Right lobe of liver (tissue), 6 donors: ENCODE data around the gene SAXO1. TPM values are rescaled to one million over a fixed set of nuclear protein-coding genes. Genes with fewer than 3 reads are reported as not detected.

Source experiments
- ATAC-seq, 4 donors: fragments of 200-7000 bp; cut with Tn5 transposase; one replicate each; pipeline ENCODE4 v1.9.1; 2020; ENCODE audit warnings: mild to moderate bottlenecking in 4 of 4, moderate library complexity in 4 of 4
- DNase-seq, 3 donors: peaks; one replicate each; pipeline ENCODE4 v3.0.0-alpha.2; 2020
- H3K27ac ChIP-seq, 3 donors: fragments of 200-600 bp; one replicate each; pipeline ENCODE4 v1.8.0; 2022
- H3K27me3 ChIP-seq, 2 donors: fragments of 200-600 bp; one replicate each; pipeline ENCODE4 v1.8.0; 2022
- H3K36me3 ChIP-seq, 4 donors: fragments of 200-600 bp; sonication (generic) in 1 of 4; one replicate each; pipeline versions ENCODE4 v1.5.1 to v1.8.0; 2017 to 2022; ENCODE audit warnings: control low read depth in 1 of 4
- H3K4me1 ChIP-seq, 4 donors: fragments of 200-600 bp; sonication (generic) in 1 of 4; one replicate each; pipeline versions ENCODE4 v1.5.1 to v1.8.0; 2017 to 2022; ENCODE audit warnings: control low read depth in 1 of 4
- H3K4me3 ChIP-seq, 3 donors: fragments of 200-600 bp; one replicate each; pipeline ENCODE4 v1.8.0; 2022
- H3K9me3 ChIP-seq, 4 donors: fragments of 200-600 bp; sonication (generic) in 1 of 4; one replicate each; pipeline versions ENCODE4 v1.5.1 to v1.8.0; 2017 to 2022; ENCODE audit warnings: control low read depth in 1 of 4
- POLR2A ChIP-seq: fragments of 450-650 bp; IDR thresholded peaks from one replicate; pipeline ENCODE4 v1.6.1; 2017; ENCODE audit warnings: antibody characterized with exemption, mild to moderate bottlenecking
- WGBS: methylation state at CpG from one replicate; pipeline ENCODE4 v1.1.6; 2018; ENCODE audit warnings: low coverage, low lambda C conversion rate; ENCODE audit not compliant: insufficient coverage; ENCODE audit errors: missing lambda C conversion rate; 5-methylcytosine and 5-hydroxymethylcytosine counted together
- intact Hi-C, 2 donors: fragments of 100-400 bp; cut with DNase I; formaldehyde crosslinking; loops; one replicate each; pipeline versions ENCODE4 v1.11.2 to v1.14.1; 2022
- total RNA-seq, 6 experiments: library from RNA; depleted of rRNA in 2 of 6; stranded (reverse); fragments of >200 nt in 2 of 6; fragmentation: NEBNext Ultra II Directional in 3 of 6; extraction: Animal tissue kit (Norgen Biotek cat#: 25700) in 3 of 6; gene quantifications; one replicate each; pipeline versions ENCODE4 v1.1.0 to v1.2.4, GENCODE V29; 2016 to 2023
- TF ChIP-seq, protein P1 (sequence below), 4 donors: fragments of 200-600 bp in 3 of 4; fragments of 450-650 bp in 1 of 4; IDR thresholded peaks; one replicate each; pipeline versions ENCODE4 v1.5.1 to v1.8.0; 2016 to 2022; ENCODE audit warnings: antibody characterized with exemption in 4 of 4, mild to moderate bottlenecking in 2 of 4
- donor health status: DM: no; HTN: yes; CAD: no.
- donor health status: DM: no; HTN: no; CAD: no.
- donor health status: DM: no; HTN: no; CAD: no.
- donor health status: DM: no; HTN: yes; CAD: no.
- donor health status: DM: no; HTN: yes; CAD: no.

The SAXO1 gene
- total RNA-seq, 6 experiments from 2014 or later, result 0.15 TPM; not detected in 5

DNA sequence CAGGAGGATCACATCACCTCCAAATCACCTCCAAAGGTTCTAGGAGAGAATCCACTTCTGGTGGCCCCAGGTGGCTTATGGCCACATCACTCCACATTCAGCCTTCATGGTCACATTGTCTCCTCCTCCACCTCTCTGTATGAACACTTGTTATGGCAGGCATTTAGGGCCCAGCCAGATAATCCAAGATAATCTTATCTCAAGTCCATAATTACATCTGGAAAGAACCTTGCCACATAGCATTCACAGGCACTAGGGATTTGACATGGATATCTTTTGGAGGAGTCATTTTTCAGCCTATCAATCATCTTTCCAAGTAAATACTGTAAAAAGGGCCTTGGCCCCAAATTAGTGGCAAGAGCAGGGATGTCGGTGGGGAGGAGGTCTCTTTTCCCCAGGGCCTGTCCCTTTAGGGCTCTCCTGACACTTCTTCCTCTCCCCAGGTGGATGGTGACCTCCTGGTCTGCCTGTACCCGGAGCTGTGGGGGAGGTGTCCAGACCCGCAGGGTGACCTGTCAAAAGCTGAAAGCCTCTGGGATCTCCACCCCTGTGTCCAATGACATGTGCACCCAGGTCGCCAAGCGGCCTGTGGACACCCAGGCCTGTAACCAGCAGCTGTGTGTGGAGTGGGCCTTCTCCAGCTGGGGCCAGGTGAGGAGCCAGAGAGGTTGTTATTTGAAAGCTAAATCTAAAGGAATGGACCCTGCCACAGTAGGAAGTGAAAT, 140.9 kb downstream of the SAXO1 start:
- no peaks in the 10 kb centered on the region for H3K36me3 ChIP-seq
- intact Hi-C loops, result no loop called here
- no peak overlapping the region for H3K4me3 ChIP-seq
- DNase-seq (no peak), ATAC-seq (no peak)
- no peaks in the 10 kb centered on the region for H3K4me1 ChIP-seq
- no CpG with 5 or more reads among the region's 5 CpGs for WGBS
- H3K27me3 ChIP-seq, result no peaks in the 10 kb centered on the region
- no peaks in the 10 kb centered on the region for H3K9me3 ChIP-seq
- TF ChIP-seq POLR2A, result no peak
- TF ChIP-seq, protein P1, sequence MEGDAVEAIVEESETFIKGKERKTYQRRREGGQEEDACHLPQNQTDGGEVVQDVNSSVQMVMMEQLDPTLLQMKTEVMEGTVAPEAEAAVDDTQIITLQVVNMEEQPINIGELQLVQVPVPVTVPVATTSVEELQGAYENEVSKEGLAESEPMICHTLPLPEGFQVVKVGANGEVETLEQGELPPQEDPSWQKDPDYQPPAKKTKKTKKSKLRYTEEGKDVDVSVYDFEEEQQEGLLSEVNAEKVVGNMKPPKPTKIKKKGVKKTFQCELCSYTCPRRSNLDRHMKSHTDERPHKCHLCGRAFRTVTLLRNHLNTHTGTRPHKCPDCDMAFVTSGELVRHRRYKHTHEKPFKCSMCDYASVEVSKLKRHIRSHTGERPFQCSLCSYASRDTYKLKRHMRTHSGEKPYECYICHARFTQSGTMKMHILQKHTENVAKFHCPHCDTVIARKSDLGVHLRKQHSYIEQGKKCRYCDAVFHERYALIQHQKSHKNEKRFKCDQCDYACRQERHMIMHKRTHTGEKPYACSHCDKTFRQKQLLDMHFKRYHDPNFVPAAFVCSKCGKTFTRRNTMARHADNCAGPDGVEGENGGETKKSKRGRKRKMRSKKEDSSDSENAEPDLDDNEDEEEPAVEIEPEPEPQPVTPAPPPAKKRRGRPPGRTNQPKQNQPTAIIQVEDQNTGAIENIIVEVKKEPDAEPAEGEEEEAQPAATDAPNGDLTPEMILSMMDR (IDR thresholded peaks at IDR 0.05), result no peak
- H3K27ac ChIP-seq, result no peak overlapping the region

DNA sequence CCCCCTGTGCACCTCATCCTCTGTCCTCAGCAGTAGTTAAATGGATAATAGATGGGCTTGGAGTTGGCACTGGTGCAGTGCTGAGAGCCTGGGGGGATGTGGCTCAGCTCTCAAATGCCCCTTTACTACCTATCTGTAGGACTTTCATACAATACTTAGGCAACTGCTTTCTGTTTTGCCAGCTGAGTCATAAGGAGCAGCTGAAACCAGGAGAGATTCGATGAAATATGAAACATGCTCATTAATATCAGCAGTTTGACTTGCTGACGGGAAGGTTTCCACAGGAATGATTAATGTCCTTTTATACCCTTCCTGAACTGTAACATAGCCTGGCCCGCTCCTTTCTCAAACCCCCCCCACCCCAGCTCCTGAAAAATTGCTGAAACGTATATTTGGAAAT, 142.6 kb downstream of the SAXO1 start:
- no peak for DNase-seq
- TF ChIP-seq, protein P1 (IDR thresholded peaks at IDR 0.05), result no peak
- no peak for TF ChIP-seq POLR2A
- WGBS, result 52% methylated on average over 4 of the region's 4 CpGs
- intact Hi-C loops, result no loop called here
- H3K9me3 ChIP-seq, result no peaks in the 10 kb centered on the region
- no peaks in the 10 kb centered on the region for H3K36me3 ChIP-seq
- no peak for ATAC-seq
- H3K27ac ChIP-seq, result no peak overlapping the region
- H3K4me1 ChIP-seq, result no peaks in the 10 kb centered on the region
- H3K27me3 ChIP-seq, result no peaks in the 10 kb centered on the region
- no peak overlapping the region for H3K4me3 ChIP-seq

DNA sequence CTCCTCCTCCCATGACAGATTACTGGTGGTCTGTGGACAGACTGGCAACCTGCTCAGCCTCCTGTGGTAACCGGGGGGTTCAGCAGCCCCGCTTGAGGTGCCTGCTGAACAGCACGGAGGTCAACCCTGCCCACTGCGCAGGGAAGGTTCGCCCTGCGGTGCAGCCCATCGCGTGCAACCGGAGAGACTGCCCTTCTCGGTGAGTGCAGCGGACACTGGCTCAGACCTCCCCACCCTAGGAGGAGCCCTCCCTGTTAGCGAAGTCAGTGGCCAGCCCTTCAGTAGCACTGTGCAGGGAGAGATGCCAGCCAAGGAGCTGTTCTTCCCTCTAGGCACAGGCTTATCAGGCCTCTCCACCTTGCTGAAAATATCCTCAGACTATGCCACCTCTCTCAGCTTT, 143.5 kb downstream of the SAXO1 start:
- no peaks in the 10 kb centered on the region for H3K4me1 ChIP-seq
- H3K27ac ChIP-seq, result no peak overlapping the region
- DNase-seq (no peak), ATAC-seq (peak in 1 of 4 donors; percentile 36)
- TF ChIP-seq, protein P1 (IDR thresholded peaks at IDR 0.05), result no peak
- no peak for TF ChIP-seq POLR2A
- no peak overlapping the region for H3K4me3 ChIP-seq
- no peaks in the 10 kb centered on the region for H3K27me3 ChIP-seq
- no peaks in the 10 kb centered on the region for H3K36me3 ChIP-seq
- WGBS, result 92% methylated on average over 4 of the region's 12 CpGs
- H3K9me3 ChIP-seq, result no peaks in the 10 kb centered on the region
- intact Hi-C loops, result no loop called here

DNA sequence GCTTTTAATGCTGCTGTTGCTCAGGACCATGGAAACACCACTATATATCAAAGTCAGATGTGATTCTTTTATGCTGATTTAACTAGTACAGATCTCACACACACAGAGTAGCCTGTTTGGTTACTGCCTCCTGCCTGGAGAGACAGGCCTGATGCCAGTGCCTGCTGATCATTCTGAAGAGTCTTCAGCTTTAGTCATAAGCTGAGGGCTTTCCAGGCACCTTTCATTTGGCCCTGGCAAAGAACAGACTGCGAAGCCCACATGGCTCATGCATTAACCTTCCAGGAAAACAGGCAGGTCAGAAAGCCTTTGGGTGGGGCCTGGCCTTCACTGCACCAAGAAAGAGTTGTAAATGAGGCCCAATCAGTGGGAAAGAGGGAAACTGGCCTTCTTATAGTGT, 144.7 kb downstream of the SAXO1 start:
- Histone ChIP-seq H3K27me3 (no peaks in the 10 kb centered on the region), H3K27ac (no peak overlapping the region), H3K36me3 (no peaks in the 10 kb centered on the region), H3K4me3 (no peak overlapping the region), H3K4me1 (no peaks in the 10 kb centered on the region), H3K9me3 (no peaks in the 10 kb centered on the region)
- WGBS, result 88% methylated on average over 1 of the region's 1 CpG
- no peak for ATAC-seq
- intact Hi-C loops, result no loop called here
- no peak for DNase-seq
- TF ChIP-seq, protein P1 (IDR thresholded peaks at IDR 0.05), result no peak
- no peak for TF ChIP-seq POLR2A
